HEK293T (cell line): ENCODE data around the gene MTMR3.

Experiments
- ARNT ChIP-seq: fragments of 450-650 bp; IDR thresholded peaks from 2 replicates; pipeline ENCODE4 v1.6.1; 2017; ENCODE audit warnings: mild to moderate bottlenecking
- BHLHE40 ChIP-seq: fragments of 450-650 bp; IDR thresholded peaks from 2 replicates; pipeline ENCODE4 v1.6.1; 2016; ENCODE audit warnings: mild to moderate bottlenecking, moderate library complexity, borderline replicate concordance
- ELF4 ChIP-seq: fragments of 450-650 bp; IDR thresholded peaks from 2 replicates; pipeline ENCODE4 v1.6.1; 2017; ENCODE audit warnings: antibody characterized with exemption
- FOXA1 ChIP-seq: fragments of 450-650 bp; IDR thresholded peaks from 2 replicates; pipeline ENCODE4 v1.6.1; 2016; ENCODE audit warnings: mild to moderate bottlenecking
- FOXM1 ChIP-seq: fragments of 450-650 bp; IDR thresholded peaks from 2 replicates; pipeline ENCODE4 v1.6.1; 2017; ENCODE audit warnings: mild to moderate bottlenecking, borderline replicate concordance
- L3MBTL2 ChIP-seq: fragments of 450-650 bp; conservative IDR thresholded peaks from 2 replicates; pipeline ENCODE4 v1.6.1; 2016; ENCODE audit warnings: mild to moderate bottlenecking
- LEF1 ChIP-seq: fragments of 450-650 bp; IDR thresholded peaks from 2 replicates; pipeline ENCODE4 v1.6.1; 2017; ENCODE audit warnings: mild to moderate bottlenecking, borderline replicate concordance
- NFRKB ChIP-seq: fragments of 450-650 bp; IDR thresholded peaks from 2 replicates; pipeline ENCODE4 v1.6.1; 2016; ENCODE audit warnings: mild to moderate bottlenecking, moderate library complexity
- SP1 ChIP-seq: fragments of 450-650 bp; IDR thresholded peaks from 2 replicates; pipeline ENCODE4 v1.6.1; 2017
- SUZ12 ChIP-seq: fragments of 450-650 bp; IDR thresholded peaks from 2 replicates; pipeline ENCODE4 v1.6.1; 2016; ENCODE audit warnings: mild to moderate bottlenecking
- TARDBP ChIP-seq: fragments of 450-650 bp; IDR thresholded peaks from 2 replicates; pipeline ENCODE4 v1.6.1; 2016
- ZNF384 ChIP-seq: fragments of 450-650 bp; IDR thresholded peaks from 2 replicates; pipeline ENCODE4 v1.6.1; 2016

DNA sequence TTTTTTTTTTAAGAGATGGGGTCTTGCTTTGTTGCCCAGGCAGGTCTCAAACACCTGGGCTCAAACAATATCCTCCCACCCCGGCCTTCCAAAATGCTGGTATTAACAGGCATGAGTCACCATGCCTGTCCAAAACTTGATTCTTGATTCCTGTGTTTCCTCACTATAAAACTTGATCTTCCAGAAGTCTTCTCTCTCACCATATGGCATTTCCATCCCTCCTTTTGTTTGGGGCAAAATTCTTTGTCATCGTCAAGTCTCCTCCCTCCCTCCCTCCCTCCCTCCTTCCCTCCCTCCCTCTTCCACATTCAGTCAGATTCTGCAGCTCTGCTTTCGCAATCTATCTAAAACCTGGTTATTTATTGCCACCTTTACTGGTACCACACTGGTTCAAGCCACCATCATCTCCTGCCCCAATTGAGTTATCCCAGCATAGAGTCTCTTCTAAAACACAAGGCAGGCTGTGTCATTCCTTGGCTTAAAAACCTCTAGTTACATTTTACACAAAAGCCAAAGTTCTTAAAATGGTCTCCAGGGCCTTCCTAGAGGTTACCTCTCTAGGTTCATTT, 132.3 kb downstream of the MTMR3 start:
- TF ChIP-seq SUZ12 (no peak), ELF4 (no peak), BHLHE40 (no peak), NFRKB (no peak), FOXA1 (no peak), FOXM1 (no peak), LEF1 (no peak), TARDBP (no peak), L3MBTL2 (no peak), ARNT (no peak), SP1 (no peak), ZNF384 (no peak)
